ENCODE measurements around the gene ABT1. TPM values are rescaled to one million over a fixed set of nuclear protein-coding genes. Genes with fewer than 3 reads are reported as not detected.

Gene ABT1
- total RNA-seq, 1 experiment from 2014 or later: 33.7 TPM

DNA sequence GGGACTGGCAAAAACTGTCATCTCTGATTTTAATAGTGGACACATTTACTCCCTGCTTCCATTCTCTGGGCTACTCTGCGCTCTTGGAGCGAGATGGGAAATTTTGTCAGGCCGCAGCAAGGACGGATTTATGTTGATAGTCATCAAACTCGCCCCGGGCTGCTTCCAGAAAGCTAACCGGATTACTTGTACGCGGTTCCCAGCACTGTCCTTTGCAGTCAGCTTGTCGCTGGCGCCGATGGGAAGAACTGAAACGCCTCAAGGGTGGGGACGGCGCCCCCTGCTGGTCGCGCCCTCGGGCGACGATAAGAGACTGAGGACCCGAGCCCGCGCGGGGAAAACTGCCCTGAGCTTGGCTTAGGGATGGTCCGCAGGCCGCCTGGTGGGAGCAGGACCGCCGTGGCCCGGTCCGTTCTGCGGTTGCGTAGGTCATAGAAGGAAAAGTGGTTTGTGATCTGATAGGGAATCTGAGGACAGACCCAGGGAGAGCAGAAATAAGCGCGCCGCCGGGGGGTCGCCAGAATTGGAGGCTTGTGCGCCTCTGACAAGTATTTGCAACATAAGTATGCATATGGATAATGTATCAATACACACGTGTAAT is 984 bp upstream of the ABT1 start:
- POLR2A ChIA-PET (ENCODE audit: unreplicated experiment): no interaction called here
- ATAC-seq (peak; percentile 75), DNase-seq (peak; percentile 91)
- Histone ChIP-seq H3K27ac (ENCODE audit: low read length) (peak overlapping the region; percentile 69; the same call in 1 of the 2 replicates), H3K79me2 (ENCODE audit: low read length) (peaks cover 21% of the 10 kb centered on the region), H3K27me3 (ENCODE audit: low read length) (no peaks in the 10 kb centered on the region), H3K9me3 (ENCODE audit: low read length) (no peaks in the 10 kb centered on the region), H3K4me2 (ENCODE audit: low read length) (peak overlapping the region; percentile 96), H3K4me1 (ENCODE audit: insufficient read depth, low read length) (peaks cover 10% of the 10 kb centered on the region; the same call in 1 of the 2 replicates), H2AFZ (ENCODE audit: low read length) (peak overlapping the region; percentile 80), H3F3A (ENCODE audit: low read length, unreplicated experiment) (peaks cover 5% of the 10 kb centered on the region), H3K9ac (ENCODE audit: low read length) (peak overlapping the region; percentile 96), H3K36me3 (ENCODE audit: low read depth, low read length) (peaks cover 12% of the 10 kb centered on the region), H3K9me2 (replicated peaks; ENCODE audit: low read length) (no peaks in the 10 kb centered on the region), H4K20me1 (ENCODE audit: low read length) (no peaks in the 10 kb centered on the region), H3K4me3 (ENCODE audit: low read length) (peak overlapping the region; percentile 99)
- CTCF ChIA-PET: interaction anchor here (0.5 to 1.5 kb wide), 12 partner anchors 12 to 422 kb away, joined by 3 to 8 read pairs (median 3); a partner anchor contains a TSS
- BruUV-seq (replicated peaks): no TSS peak
- TF ChIP-seq, protein P1, sequence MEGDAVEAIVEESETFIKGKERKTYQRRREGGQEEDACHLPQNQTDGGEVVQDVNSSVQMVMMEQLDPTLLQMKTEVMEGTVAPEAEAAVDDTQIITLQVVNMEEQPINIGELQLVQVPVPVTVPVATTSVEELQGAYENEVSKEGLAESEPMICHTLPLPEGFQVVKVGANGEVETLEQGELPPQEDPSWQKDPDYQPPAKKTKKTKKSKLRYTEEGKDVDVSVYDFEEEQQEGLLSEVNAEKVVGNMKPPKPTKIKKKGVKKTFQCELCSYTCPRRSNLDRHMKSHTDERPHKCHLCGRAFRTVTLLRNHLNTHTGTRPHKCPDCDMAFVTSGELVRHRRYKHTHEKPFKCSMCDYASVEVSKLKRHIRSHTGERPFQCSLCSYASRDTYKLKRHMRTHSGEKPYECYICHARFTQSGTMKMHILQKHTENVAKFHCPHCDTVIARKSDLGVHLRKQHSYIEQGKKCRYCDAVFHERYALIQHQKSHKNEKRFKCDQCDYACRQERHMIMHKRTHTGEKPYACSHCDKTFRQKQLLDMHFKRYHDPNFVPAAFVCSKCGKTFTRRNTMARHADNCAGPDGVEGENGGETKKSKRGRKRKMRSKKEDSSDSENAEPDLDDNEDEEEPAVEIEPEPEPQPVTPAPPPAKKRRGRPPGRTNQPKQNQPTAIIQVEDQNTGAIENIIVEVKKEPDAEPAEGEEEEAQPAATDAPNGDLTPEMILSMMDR (conservative IDR thresholded peaks at IDR 0.05; ENCODE audit: low read depth, low read length): peak; percentile 96
- no peak for TF ChIP-seq EZH2 (IDR thresholded peaks at IDR 0.05; ENCODE audit: low read length, unreplicated experiment)
- TF ChIP-seq EZH2phosphoT487 (IDR thresholded peaks at IDR 0.05; ENCODE audit: borderline replicate concordance, low read length): no peak
- intact Hi-C loops (cut with micrococcal nuclease): loop anchor here (1.0 to 5.0 kb wide), 3 partner anchors 23 to 537 kb away; a partner anchor contains a TSS

DNA sequence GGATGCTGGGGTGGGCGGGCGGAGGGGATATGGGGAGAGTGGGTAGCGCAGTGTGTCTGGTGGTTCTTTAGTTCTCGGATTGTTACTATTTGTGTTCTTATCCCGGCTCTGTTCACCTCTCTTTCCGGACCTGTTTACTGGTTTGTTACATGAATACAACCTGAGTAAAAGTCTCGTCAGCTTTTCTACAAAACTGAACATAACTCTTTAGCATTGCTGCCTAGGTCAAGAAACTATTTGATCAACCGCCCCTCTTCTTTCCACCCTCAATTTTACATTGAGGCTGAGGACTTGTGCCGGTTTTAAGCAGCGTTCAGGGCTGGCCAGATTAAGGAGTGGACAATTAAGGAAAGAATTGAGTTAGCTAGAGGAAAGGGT is 625 bp downstream of the ABT1 start:
- Histone ChIP-seq H3K27me3 (ENCODE audit: low read length) (no peaks in the 10 kb centered on the region), H3K9me3 (ENCODE audit: low read length) (no peaks in the 10 kb centered on the region), H4K20me1 (ENCODE audit: low read length) (no peaks in the 10 kb centered on the region), H2AFZ (ENCODE audit: low read length) (peak overlapping the region; percentile 80), H3K4me1 (ENCODE audit: insufficient read depth, low read length) (peaks cover 10% of the 10 kb centered on the region; the same call in 1 of the 2 replicates), H3F3A (ENCODE audit: low read length, unreplicated experiment) (peaks cover 5% of the 10 kb centered on the region), H3K4me2 (ENCODE audit: low read length) (peak overlapping the region; percentile 96), H3K9me2 (replicated peaks; ENCODE audit: low read length) (no peaks in the 10 kb centered on the region), H3K4me3 (ENCODE audit: low read length) (peak overlapping the region; percentile 99), H3K79me2 (ENCODE audit: low read length) (peaks cover 21% of the 10 kb centered on the region), H3K27ac (ENCODE audit: low read length) (no peak overlapping the region; the same call in 1 of the 2 replicates), H3K9ac (ENCODE audit: low read length) (peak overlapping the region; percentile 96), H3K36me3 (ENCODE audit: low read depth, low read length) (peaks cover 12% of the 10 kb centered on the region)
- intact Hi-C loops (cut with micrococcal nuclease): loop anchor here (5.0 kb wide), 1 partner anchor 535 kb away; a partner anchor contains a TSS
- CTCF ChIA-PET: no interaction called here
- DNase-seq (no peak), ATAC-seq (no peak)
- TF ChIP-seq EZH2 (IDR thresholded peaks at IDR 0.05; ENCODE audit: low read length, unreplicated experiment) (no peak), EZH2phosphoT487 (IDR thresholded peaks at IDR 0.05; ENCODE audit: borderline replicate concordance, low read length) (no peak)
- TF ChIP-seq, protein P1 (conservative IDR thresholded peaks at IDR 0.05; ENCODE audit: low read depth, low read length): no peak
- BruUV-seq (replicated peaks): no TSS peak
- POLR2A ChIA-PET (ENCODE audit: unreplicated experiment): no interaction called here

DNA sequence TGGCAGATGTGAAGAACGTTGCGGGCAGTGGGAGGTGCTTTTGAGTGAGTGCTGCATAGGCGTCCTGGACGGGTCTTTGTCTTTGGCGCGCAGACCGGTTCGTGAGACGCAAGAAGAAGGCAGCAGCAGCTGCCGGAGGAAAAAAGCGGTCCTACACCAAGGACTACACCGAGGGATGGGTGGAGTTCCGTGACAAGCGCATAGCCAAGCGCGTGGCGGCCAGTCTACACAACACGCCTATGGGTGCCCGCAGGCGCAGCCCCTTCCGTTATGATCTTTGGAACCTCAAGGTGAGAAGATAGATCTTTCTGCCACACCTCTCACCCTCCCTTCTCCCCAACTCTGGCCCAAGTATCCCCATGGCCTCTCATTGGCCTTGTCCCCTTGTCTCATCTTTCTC is 1.1 kb downstream of the ABT1 start:
- Histone ChIP-seq H3K27ac (ENCODE audit: low read length) (no peak overlapping the region), H3K36me3 (ENCODE audit: low read depth, low read length) (peaks cover 12% of the 10 kb centered on the region), H3K79me2 (ENCODE audit: low read length) (peaks cover 21% of the 10 kb centered on the region), H3K27me3 (ENCODE audit: low read length) (no peaks in the 10 kb centered on the region), H4K20me1 (ENCODE audit: low read length) (no peaks in the 10 kb centered on the region), H3K9me3 (ENCODE audit: low read length) (no peaks in the 10 kb centered on the region), H2AFZ (ENCODE audit: low read length) (no peak overlapping the region), H3F3A (ENCODE audit: low read length, unreplicated experiment) (peaks cover 5% of the 10 kb centered on the region), H3K9me2 (replicated peaks; ENCODE audit: low read length) (no peaks in the 10 kb centered on the region), H3K4me3 (ENCODE audit: low read length) (peak overlapping the region; percentile 99), H3K4me1 (ENCODE audit: insufficient read depth, low read length) (peaks cover 10% of the 10 kb centered on the region; the same call in 1 of the 2 replicates), H3K9ac (ENCODE audit: low read length) (peak overlapping the region; percentile 96), H3K4me2 (ENCODE audit: low read length) (peak overlapping the region; percentile 96)
- ATAC-seq (no peak), DNase-seq (no peak)
- no TSS peak for BruUV-seq (replicated peaks)
- ChIA-PET CTCF (no interaction called here), POLR2A (ENCODE audit: unreplicated experiment) (no interaction called here)
- TF ChIP-seq EZH2 (IDR thresholded peaks at IDR 0.05; ENCODE audit: low read length, unreplicated experiment) (no peak), EZH2phosphoT487 (IDR thresholded peaks at IDR 0.05; ENCODE audit: borderline replicate concordance, low read length) (no peak)
- TF ChIP-seq, protein P1 (conservative IDR thresholded peaks at IDR 0.05; ENCODE audit: low read depth, low read length): no peak
- intact Hi-C loops (cut with micrococcal nuclease): loop anchor here (5.0 kb wide), 1 partner anchor 534 kb away; a partner anchor contains a TSS
